ENCODE data around the gene FUS. TPM values are rescaled to one million over a fixed set of nuclear protein-coding genes. Genes with fewer than 3 reads are reported as not detected.
"Not testable (repeated sequence)": the region's sequence is repeated elsewhere in the genome, so short reads cannot be mapped to it uniquely, and the experiment has no call there.

The FUS gene
- total RNA-seq, 2 experiments from 2014 or later, result 536 to 569 TPM

DNA sequence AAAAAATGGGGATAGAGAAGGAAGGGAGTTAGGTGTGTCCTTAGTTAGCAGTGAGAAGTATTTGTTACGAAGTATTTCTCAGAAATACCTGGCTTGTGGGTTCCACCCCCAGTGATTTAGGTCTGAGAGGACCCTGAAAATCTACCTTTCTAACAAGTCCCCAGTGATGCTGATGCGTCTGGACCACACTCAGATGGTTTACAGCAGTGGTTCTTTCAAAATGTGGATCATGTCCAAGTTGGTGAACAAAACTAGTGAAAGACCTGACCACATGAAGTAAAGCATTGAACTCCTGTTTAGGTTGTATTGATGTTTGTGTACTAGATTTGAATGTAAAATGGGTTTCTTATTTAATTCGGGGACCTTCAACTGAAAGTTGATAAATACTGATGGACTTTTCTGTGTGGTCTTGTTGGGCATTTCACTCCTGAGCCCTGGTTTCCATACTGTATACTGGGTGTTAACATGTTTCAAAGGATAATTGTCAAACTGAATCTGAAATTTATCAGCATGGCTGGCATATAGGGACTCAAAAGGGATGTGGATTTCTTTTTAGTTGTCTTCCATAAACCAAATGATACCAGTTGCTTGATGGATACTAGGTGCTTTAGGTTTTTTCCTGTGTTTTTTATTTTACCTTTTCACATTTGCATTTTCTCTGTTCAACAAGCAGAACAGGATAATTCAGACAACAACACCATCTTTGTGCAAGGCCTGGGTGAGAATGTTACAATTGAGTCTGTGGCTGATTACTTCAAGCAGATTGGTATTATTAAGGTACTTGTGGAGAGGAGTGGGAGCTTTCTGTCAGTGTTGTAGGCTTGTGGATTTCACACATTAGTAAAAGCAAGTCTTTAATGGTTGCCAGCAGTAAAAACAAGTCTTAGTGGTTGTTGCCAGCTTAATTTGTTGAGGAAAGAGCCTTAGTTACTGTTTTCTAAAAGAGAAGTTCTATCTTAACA lies 8.8 kb downstream of the FUS start:
- DNase-seq (no peak), ATAC-seq (no peak)
- POLR2A ChIA-PET, result interaction anchor here (1.0 to 3.2 kb wide), 7 partner anchors 9 to 271 kb away, joined by 3 to 34 read pairs (median 5); partner anchors contain the start of genes ARMC5, FUS and PYCARD
- Mint-ChIP-seq H3K4me1 (ENCODE audit: low read depth) (peaks cover 85% of the 10 kb centered on the region), H3K27me3 (ENCODE audit: low read depth) (no peaks in the 10 kb centered on the region), H3K4me3 (no peak overlapping the region), H3K9me3 (ENCODE audit: insufficient read depth) (no peaks in the 10 kb centered on the region), H3K36me3 (ENCODE audit: low read depth) (peaks cover 94% of the 10 kb centered on the region), H3K27ac (peak overlapping the region; percentile 56)
- CTCF ChIA-PET, result interaction anchor here (1.3 kb wide), 2 partner anchors 13 to 47 kb away, joined by 3 to 4 read pairs; no protein-coding TSS in a partner anchor

- ChIA-PET POLR2A (interaction anchor here (1.0 to 3.2 kb wide), 4 partner anchors 8 to 270 kb away, joined by 3 to 25 read pairs (median 8); partner anchors contain the start of genes ARMC5, FUS and PYCARD), CTCF (interaction anchor here (1.3 to 1.5 kb wide), 3 partner anchors 12 to 253 kb away, joined by 3 to 4 read pairs (median 4); partner anchors contain the start of gene ZNF843)
- Mint-ChIP-seq H3K27ac (peak overlapping the region; percentile 19), H3K4me1 (ENCODE audit: low read depth) (peaks cover 86% of the 10 kb centered on the region), H3K9me3 (ENCODE audit: insufficient read depth) (no peaks in the 10 kb centered on the region), H3K4me3 (no peak overlapping the region), H3K27me3 (ENCODE audit: low read depth) (no peaks in the 10 kb centered on the region), H3K36me3 (ENCODE audit: low read depth) (peaks cover 96% of the 10 kb centered on the region)
- ATAC-seq, result no peak
- DNase-seq, result no peak
These were observed 9.5 kb downstream of the FUS start for GRCh38 chr16:31189412-31189778.

- ChIA-PET POLR2A (interaction anchor here (1.0 to 3.2 kb wide), 4 partner anchors 7 to 270 kb away, joined by 3 to 25 read pairs (median 8); partner anchors contain the start of genes ARMC5, FUS and PYCARD), CTCF (interaction anchor here (1.3 to 1.5 kb wide), 3 partner anchors 11 to 253 kb away, joined by 3 to 4 read pairs (median 4); partner anchors contain the start of gene ZNF843)
- DNase-seq, result no peak
- no peaks in the 10 kb centered on the region for H3K9me3 Mint-ChIP-seq (ENCODE audit: insufficient read depth)
- H3K4me3 Mint-ChIP-seq, result no peak overlapping the region
- ATAC-seq, result no peak
- peaks cover 95% of the 10 kb centered on the region for H3K36me3 Mint-ChIP-seq (ENCODE audit: low read depth)
- peak overlapping the region; percentile 39 for H3K27ac Mint-ChIP-seq
- H3K27me3 Mint-ChIP-seq (ENCODE audit: low read depth), result no peaks in the 10 kb centered on the region
- H3K4me1 Mint-ChIP-seq (ENCODE audit: low read depth), result peaks cover 84% of the 10 kb centered on the region
These were observed 10.1 kb downstream of the FUS start for GRCh38 chr16:31190061-31190460.

- H3K27ac Mint-ChIP-seq, result no peak overlapping the region
- no peak overlapping the region for H3K4me3 Mint-ChIP-seq
- ATAC-seq (no peak), DNase-seq (no peak)
- ChIA-PET POLR2A (interaction anchor here (1.6 to 3.2 kb wide), 3 partner anchors 11 kb away, joined by 13 to 25 read pairs (median 14); partner anchors contain the start of genes FUS and PYCARD), CTCF (interaction anchor here (1.5 to 1.8 kb wide), 2 partner anchors 10 to 252 kb away, joined by 4 to 5 read pairs; partner anchors contain the start of gene ZNF843)
- no peaks in the 10 kb centered on the region for H3K27me3 Mint-ChIP-seq (ENCODE audit: low read depth)
- peaks cover 80% of the 10 kb centered on the region for H3K4me1 Mint-ChIP-seq (ENCODE audit: low read depth)
- H3K36me3 Mint-ChIP-seq (ENCODE audit: low read depth), result peaks cover 92% of the 10 kb centered on the region
- no peaks in the 10 kb centered on the region for H3K9me3 Mint-ChIP-seq (ENCODE audit: insufficient read depth)
These were observed 11.0 kb downstream of the FUS start for GRCh38 chr16:31190818-31191444.

DNA sequence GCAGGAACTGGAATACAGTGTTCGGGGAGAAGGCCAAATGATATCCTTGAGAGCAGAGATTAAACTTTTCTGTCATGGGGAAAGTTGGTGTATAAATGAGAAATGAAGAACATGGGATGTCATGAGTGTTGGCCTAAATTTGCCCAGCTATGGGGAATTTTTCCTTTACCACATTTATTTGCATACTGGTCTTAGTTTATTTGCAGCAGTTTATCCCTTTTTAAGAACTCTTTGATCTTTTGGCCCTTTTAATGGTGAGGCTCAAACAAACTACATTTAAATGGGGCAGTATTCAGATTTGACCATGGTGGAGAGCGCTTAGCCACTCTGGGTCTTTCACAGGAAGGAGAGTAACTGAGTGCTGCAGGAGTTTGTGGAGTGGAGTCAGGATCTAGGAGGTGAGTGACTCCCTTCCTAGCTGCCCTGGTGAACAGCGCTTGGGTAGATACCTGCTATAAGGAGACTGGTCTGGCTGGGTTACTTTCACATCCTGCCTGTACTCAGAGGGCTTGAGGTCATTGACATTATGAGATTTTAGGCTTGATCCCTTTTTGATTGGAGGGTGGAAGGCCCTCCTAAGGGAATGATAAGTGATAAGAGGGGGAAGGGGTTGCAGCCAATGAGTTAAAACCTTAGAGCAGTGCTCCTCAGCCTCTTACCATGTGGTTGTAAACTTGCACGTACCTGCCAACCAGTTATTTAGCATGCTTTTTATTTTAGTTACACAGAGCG lies 11.9 kb downstream of the FUS start:
- H3K9me3 Mint-ChIP-seq (ENCODE audit: insufficient read depth), result no peaks in the 10 kb centered on the region
- CTCF ChIA-PET, result interaction anchor here (1.8 kb wide), 1 partner anchor 9 kb away, joined by 5 read pairs; no protein-coding TSS in a partner anchor

DNA sequence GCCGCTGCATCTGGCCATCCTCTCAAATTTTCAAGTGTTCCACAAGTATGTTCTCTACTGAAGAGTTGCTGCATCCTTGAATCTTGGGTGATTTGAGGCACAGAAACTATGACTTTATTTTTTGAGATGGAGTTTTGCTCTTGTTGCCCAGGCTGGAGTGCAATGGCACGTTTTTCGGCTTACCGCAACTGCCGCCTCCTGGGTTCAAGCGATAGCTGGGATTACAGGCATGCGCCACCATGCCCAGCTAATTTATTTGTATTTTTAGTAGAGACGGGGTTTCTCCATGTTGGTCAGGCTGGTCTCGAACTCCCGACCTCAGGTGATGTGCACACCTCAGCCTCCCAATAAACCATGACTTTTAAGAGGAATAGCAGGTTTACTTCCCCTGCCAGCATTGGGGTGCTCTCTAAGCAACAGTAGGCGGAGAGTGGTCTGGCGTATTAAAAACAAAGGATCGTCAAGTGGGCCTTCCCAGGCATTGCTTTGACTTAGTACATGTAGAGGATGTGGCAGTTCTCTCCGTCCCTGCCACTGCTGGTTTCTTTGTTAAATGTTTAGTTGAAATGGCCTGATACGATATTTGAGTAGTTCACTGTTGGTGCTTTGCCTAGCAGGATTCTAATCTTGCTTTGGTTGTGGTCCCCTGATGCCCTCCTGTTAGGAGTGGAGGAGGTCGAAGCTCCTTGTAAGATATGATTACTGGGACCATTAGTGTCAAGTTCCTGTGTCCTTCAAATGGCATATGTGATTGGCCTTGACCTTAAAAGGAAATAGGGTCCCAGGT lies 13.1 kb downstream of the FUS start:
- H3K27ac Mint-ChIP-seq, result peak overlapping the region; percentile 50
- H3K9me3 Mint-ChIP-seq (ENCODE audit: insufficient read depth), result no peaks in the 10 kb centered on the region
- ATAC-seq, result no peak

More for the DNA sequence above, 11.9 kb downstream of the FUS start:
- DNase-seq (no peak), ATAC-seq (no peak)
- Mint-ChIP-seq H3K36me3 (ENCODE audit: low read depth) (peaks cover 92% of the 10 kb centered on the region), H3K27me3 (ENCODE audit: low read depth) (no peaks in the 10 kb centered on the region), H3K4me3 (no peak overlapping the region), H3K4me1 (ENCODE audit: low read depth) (peaks cover 80% of the 10 kb centered on the region), H3K27ac (peak overlapping the region; percentile 4)
- POLR2A ChIA-PET, result interaction anchor here (0.6 to 3.2 kb wide), 7 partner anchors 7 to 60 kb away, joined by 3 to 25 read pairs (median 14); partner anchors contain the start of genes FUS and PYCARD

GRCh38 chr16:31193874-31194273 lies 13.9 kb downstream of the FUS start:
- peaks cover 75% of the 10 kb centered on the region for H3K4me1 Mint-ChIP-seq (ENCODE audit: low read depth)
- H3K27me3 Mint-ChIP-seq (ENCODE audit: low read depth), result no peaks in the 10 kb centered on the region
- POLR2A ChIA-PET, result interaction anchor here (2.2 to 2.9 kb wide), 2 partner anchors 9 to 14 kb away, joined by 14 to 16 read pairs; partner anchors contain the start of gene FUS
- DNase-seq (no peak), ATAC-seq (no peak)
- peak overlapping the region; percentile 13 for H3K27ac Mint-ChIP-seq
- H3K4me3 Mint-ChIP-seq, result no peak overlapping the region
- no peaks in the 10 kb centered on the region for H3K9me3 Mint-ChIP-seq (ENCODE audit: insufficient read depth)
- H3K36me3 Mint-ChIP-seq (ENCODE audit: low read depth), result peaks cover 85% of the 10 kb centered on the region
- CTCF ChIA-PET, result interaction anchor here (1.5 kb wide), 1 partner anchor 189 kb away, joined by 5 read pairs; no protein-coding TSS in a partner anchor

More for the DNA sequence above, 13.1 kb downstream of the FUS start:
- H3K27me3 Mint-ChIP-seq (ENCODE audit: low read depth), result no peaks in the 10 kb centered on the region
- ChIA-PET CTCF (interaction anchor here (1.5 to 1.8 kb wide), 2 partner anchors 8 to 190 kb away, joined by 5 read pairs; no protein-coding TSS in a partner anchor), POLR2A (interaction anchor here (0.6 to 2.9 kb wide), 6 partner anchors 9 to 59 kb away, joined by 3 to 16 read pairs (median 10); partner anchors contain the start of genes FUS and PYCARD)
- H3K4me1 Mint-ChIP-seq (ENCODE audit: low read depth), result peaks cover 75% of the 10 kb centered on the region
- no peak for DNase-seq
- peaks cover 88% of the 10 kb centered on the region for H3K36me3 Mint-ChIP-seq (ENCODE audit: low read depth)
- no peak overlapping the region for H3K4me3 Mint-ChIP-seq

- Mint-ChIP-seq H3K4me3 (no peak overlapping the region), H3K27me3 (ENCODE audit: low read depth) (no peaks in the 10 kb centered on the region), H3K36me3 (ENCODE audit: low read depth) (peaks cover 84% of the 10 kb centered on the region), H3K9me3 (ENCODE audit: insufficient read depth) (no peaks in the 10 kb centered on the region), H3K27ac (no peak overlapping the region), H3K4me1 (ENCODE audit: low read depth) (peaks cover 75% of the 10 kb centered on the region)
- no peak for ATAC-seq
- DNase-seq, result no peak
- ChIA-PET POLR2A (interaction anchor here (0.8 to 5.3 kb wide), 3 partner anchors 8 to 14 kb away, joined by 3 to 34 read pairs (median 4); no protein-coding TSS in a partner anchor), CTCF (interaction anchor here (1.5 to 1.9 kb wide), 2 partner anchors 11 to 188 kb away, joined by 3 to 5 read pairs; no protein-coding TSS in a partner anchor)
These were observed 15.0 kb downstream of the FUS start for GRCh38 chr16:31194898-31195297.

GRCh38 chr16:31195861-31196260 lies 15.9 kb downstream of the FUS start:
- peaks cover 75% of the 10 kb centered on the region for H3K4me1 Mint-ChIP-seq (ENCODE audit: low read depth)
- not testable (repeated sequence) for H3K4me3 Mint-ChIP-seq; DNase-seq; H3K27me3 Mint-ChIP-seq (ENCODE audit: low read depth); H3K9me3 Mint-ChIP-seq (ENCODE audit: insufficient read depth); H3K27ac Mint-ChIP-seq; ATAC-seq
- CTCF ChIA-PET, result interaction anchor here (1.5 to 1.9 kb wide), 2 partner anchors 12 to 187 kb away, joined by 3 to 5 read pairs; no protein-coding TSS in a partner anchor
- peaks cover 78% of the 10 kb centered on the region for H3K36me3 Mint-ChIP-seq (ENCODE audit: low read depth)
- POLR2A ChIA-PET, result interaction anchor here (0.8 to 5.3 kb wide), 2 partner anchors 9 to 14 kb away, joined by 4 to 34 read pairs; no protein-coding TSS in a partner anchor

Data from activated CD8-positive, alpha-beta T cell treated with anti-CD3 and anti-CD28 coated beads, Interleukin-2, amount 10 ng/mL, durations not matched to agents 7 days and 5 days (primary cell).